SJSA1 (cell line): Measurements from ENCODE around the gene SLC39A8. TPM values are rescaled to one million over a fixed set of nuclear protein-coding genes. Genes with fewer than 3 reads are reported as not detected.

Experiments used
- DNase-seq, 2 experiments: peaks; one replicate each; pipeline ENCODE4 v3.0.0-alpha.2; 2015 to 2020; ENCODE audit warnings: low spot score in 2 of 2, low read depth in 1 of 2
- H3K27ac ChIP-seq: fragments of 250-450 bp; sonication (Bioruptor Pico); 2 replicates; pipeline ENCODE4 v1.5.1; 2020; ENCODE audit warnings: mild to moderate bottlenecking, moderate library complexity
- H3K27me3 ChIP-seq: fragments of 250-450 bp; sonication (Bioruptor Pico); replicated peaks from 2 replicates; pipeline ENCODE4 v1.5.1; 2020; ENCODE audit warnings: mild to moderate bottlenecking, moderate library complexity
- H3K36me3 ChIP-seq: fragments of 250-450 bp; sonication (Bioruptor Pico); 2 replicates; pipeline ENCODE4 v1.5.1; 2020; ENCODE audit warnings: mild to moderate bottlenecking
- H3K4me1 ChIP-seq: fragments of 250-450 bp; sonication (Bioruptor Pico); replicated peaks from 2 replicates; pipeline ENCODE4 v1.6.1; 2021; ENCODE audit warnings: mild to moderate bottlenecking
- H3K4me3 ChIP-seq: fragments of 250-450 bp; sonication (Bioruptor Pico); 2 replicates; pipeline ENCODE4 v1.5.1; 2020; ENCODE audit warnings: mild to moderate bottlenecking
- H3K9me3 ChIP-seq: fragments of 250-450 bp; sonication (Bioruptor Pico); replicated peaks from 2 replicates; pipeline ENCODE4 v1.5.1; 2020; ENCODE audit warnings: mild to moderate bottlenecking
- total RNA-seq: library from RNA; depleted of rRNA; stranded (reverse); fragments of >200 nt; shearing (Covaris generic); gene quantifications from 2 replicates; pipeline ENCODE4 v1.2.3, GENCODE V29; 2014; rRNA removed

Gene SLC39A8
- total RNA-seq, 1 experiment from 2014 or later: 39.0 TPM

- H3K36me3 ChIP-seq: no peaks in the 10 kb centered on the region
- H3K4me1 ChIP-seq: no peaks in the 10 kb centered on the region
- H3K9me3 ChIP-seq: no peaks in the 10 kb centered on the region
- no peak overlapping the region for H3K4me3 ChIP-seq
- no peak overlapping the region for H3K27ac ChIP-seq
- no peak for DNase-seq
- no peaks in the 10 kb centered on the region for H3K27me3 ChIP-seq
Observed at GRCh38 chr4:102219129-102219528, 126.2 kb downstream of the SLC39A8 start.

GRCh38 chr4:102218656-102219055 is 126.6 kb downstream of the SLC39A8 start:
- H3K9me3 ChIP-seq: no peaks in the 10 kb centered on the region
- no peak for DNase-seq
- no peak overlapping the region for H3K27ac ChIP-seq
- H3K4me3 ChIP-seq: no peak overlapping the region
- no peaks in the 10 kb centered on the region for H3K27me3 ChIP-seq
- no peaks in the 10 kb centered on the region for H3K36me3 ChIP-seq
- H3K4me1 ChIP-seq: no peaks in the 10 kb centered on the region

GRCh38 chr4:102217775-102218355 is 127.4 kb downstream of the SLC39A8 start:
- no peak overlapping the region for H3K27ac ChIP-seq
- H3K4me3 ChIP-seq: no peak overlapping the region
- H3K4me1 ChIP-seq: no peaks in the 10 kb centered on the region
- no peaks in the 10 kb centered on the region for H3K9me3 ChIP-seq
- no peaks in the 10 kb centered on the region for H3K27me3 ChIP-seq
- no peaks in the 10 kb centered on the region for H3K36me3 ChIP-seq
- DNase-seq: no peak

GRCh38 chr4:102217345-102217744 is 127.9 kb downstream of the SLC39A8 start:
- H3K9me3 ChIP-seq: no peaks in the 10 kb centered on the region
- DNase-seq: no peak
- H3K27ac ChIP-seq: no peak overlapping the region
- H3K36me3 ChIP-seq: no peaks in the 10 kb centered on the region
- H3K4me1 ChIP-seq: no peaks in the 10 kb centered on the region
- H3K4me3 ChIP-seq: no peak overlapping the region
- H3K27me3 ChIP-seq: no peaks in the 10 kb centered on the region

GRCh38 chr4:102216666-102217065 is 128.6 kb downstream of the SLC39A8 start:
- no peaks in the 10 kb centered on the region for H3K36me3 ChIP-seq
- H3K27ac ChIP-seq: no peak overlapping the region
- no peaks in the 10 kb centered on the region for H3K9me3 ChIP-seq
- no peaks in the 10 kb centered on the region for H3K27me3 ChIP-seq
- no peaks in the 10 kb centered on the region for H3K4me1 ChIP-seq
- no peak for DNase-seq
- no peak overlapping the region for H3K4me3 ChIP-seq

GRCh38 chr4:102213031-102213430 is 132.3 kb downstream of the SLC39A8 start:
- no peaks in the 10 kb centered on the region for H3K4me1 ChIP-seq
- no peak overlapping the region for H3K27ac ChIP-seq
- no peak for DNase-seq
- no peaks in the 10 kb centered on the region for H3K9me3 ChIP-seq
- H3K27me3 ChIP-seq: no peaks in the 10 kb centered on the region
- H3K4me3 ChIP-seq: no peak overlapping the region
- H3K36me3 ChIP-seq: no peaks in the 10 kb centered on the region

Other genes starting within 250 kb of the SLC39A8 start
- gene NFKB1, start 155.9 kb upstream of the SLC39A8 start, total RNA-seq: 35.0 and 47.9 TPM in 2 replicates